Psoas muscle (tissue), 8 donors: ENCODE measurements around the gene VIL1. TPM values are rescaled to one million over a fixed set of nuclear protein-coding genes. Genes with fewer than 3 reads are reported as not detected.

Experiments used
- ATAC-seq, 4 donors: fragments of 200-7000 bp; cut with Tn5 transposase; one replicate each; pipeline ENCODE4 v1.9.1; 2020; ENCODE audit warnings: moderate library complexity in 3 of 4, mild to moderate bottlenecking in 2 of 4
- DNase-seq, 2 donors: peaks; one replicate each; pipeline ENCODE4 v3.0.0-alpha.2; 2020
- H3K27ac ChIP-seq: fragments of 200-600 bp; one replicate; pipeline ENCODE4 v1.8.0; 2022
- H3K27me3 ChIP-seq, 3 donors: fragments of 200-600 bp in 1 of 3; one replicate each; pipeline versions ENCODE4 v1.6.1 to v1.8.0; 2013 to 2022; ENCODE audit warnings: low read length in 2 of 3, mild to moderate bottlenecking in 2 of 3, moderate library complexity in 1 of 3; ENCODE audit not compliant: insufficient read depth in 3 of 3
- H3K36me3 ChIP-seq, 2 donors: fragments of 200-600 bp in 1 of 2; one replicate each; pipeline versions ENCODE4 v1.6.1 to v1.8.0; 2013 to 2022; ENCODE audit warnings: low read depth in 1 of 2, mild to moderate bottlenecking in 1 of 2, moderate library complexity in 1 of 2; ENCODE audit not compliant: insufficient read depth in 1 of 2
- H3K4me1 ChIP-seq: fragments of 200-600 bp; one replicate; pipeline ENCODE4 v1.8.0; 2022
- H3K4me3 ChIP-seq: fragments of 200-600 bp; one replicate; pipeline ENCODE4 v1.8.0; 2022; ENCODE audit warnings: mild to moderate bottlenecking
- H3K9me3 ChIP-seq: fragments of 200-600 bp; one replicate; pipeline ENCODE4 v1.8.0; 2022
- WGBS, 3 donors: extraction: QIAGEN DNeasy Blood & Tissue Kit; methylation state at CpG; one replicate each; pipeline versions ENCODE4 v1.1.6 to v1.1.7; 2013; 5-methylcytosine and 5-hydroxymethylcytosine counted together
- intact Hi-C, 2 donors: fragments of 100-400 bp; cut with DNase I; formaldehyde crosslinking; loops; one replicate each; pipeline versions ENCODE4 v1.11.0 to v1.14.2; 2022
- polyA plus RNA-seq, 3 donors: library from polyadenylated mRNA; stranded (reverse); fragments of 200-250 nt; gene quantifications; one replicate each; pipeline ENCODE4 v1.2.3, GENCODE V29; 2013
- total RNA-seq, 4 donors: library from RNA; stranded (reverse); fragmentation: NEBNext Ultra II Directional in 2 of 4; extraction: Animal tissue kit (Norgen Biotek cat#: 25700) in 2 of 4; gene quantifications; one replicate each; pipeline versions ENCODE4 v1.2.1 to v1.2.4, GENCODE V29; 2021 to 2023
- TF ChIP-seq, protein P1 (sequence below): fragments of 200-600 bp; IDR thresholded peaks from one replicate; pipeline ENCODE4 v1.8.0; 2022; ENCODE audit warnings: antibody characterized with exemption
- donor health status: healthy with polysubstance abuse.
- donor health status: DM: no; HTN: no; CAD: no; lungs with moderate emphysema.
- donor health status: Bipolar disorder and iron deficiency.
- donor health status: healthy.
- donor health status: DM: yes; HTN: yes; CAD: no.
- donor health status: DM: no; HTN: no; CAD: no.
- donor health status: DM: no; HTN: no; CAD: no.
- donor health status: DM: yes; HTN: yes; CAD: no.

The VIL1 gene
- total and polyA plus RNA-seq, 7 donors = 0.08 to 0.10 (median 0.10) TPM; not detected in 4

- no peaks in the 10 kb centered on the region for H3K36me3 ChIP-seq
- peak in 1 of 2 donors; percentile 25 for DNase-seq
- ATAC-seq = no peak
- H3K27me3 ChIP-seq = no peaks in the 10 kb centered on the region
- WGBS, 3 donors = 91 to 92% (median 91%) methylated on average over 11 of the region's 11 CpGs
- intact Hi-C loops = no loop called here
- H3K4me1 ChIP-seq = no peaks in the 10 kb centered on the region
- no peak overlapping the region for H3K27ac ChIP-seq
- H3K4me3 ChIP-seq = no peak overlapping the region
- TF ChIP-seq, protein P1, sequence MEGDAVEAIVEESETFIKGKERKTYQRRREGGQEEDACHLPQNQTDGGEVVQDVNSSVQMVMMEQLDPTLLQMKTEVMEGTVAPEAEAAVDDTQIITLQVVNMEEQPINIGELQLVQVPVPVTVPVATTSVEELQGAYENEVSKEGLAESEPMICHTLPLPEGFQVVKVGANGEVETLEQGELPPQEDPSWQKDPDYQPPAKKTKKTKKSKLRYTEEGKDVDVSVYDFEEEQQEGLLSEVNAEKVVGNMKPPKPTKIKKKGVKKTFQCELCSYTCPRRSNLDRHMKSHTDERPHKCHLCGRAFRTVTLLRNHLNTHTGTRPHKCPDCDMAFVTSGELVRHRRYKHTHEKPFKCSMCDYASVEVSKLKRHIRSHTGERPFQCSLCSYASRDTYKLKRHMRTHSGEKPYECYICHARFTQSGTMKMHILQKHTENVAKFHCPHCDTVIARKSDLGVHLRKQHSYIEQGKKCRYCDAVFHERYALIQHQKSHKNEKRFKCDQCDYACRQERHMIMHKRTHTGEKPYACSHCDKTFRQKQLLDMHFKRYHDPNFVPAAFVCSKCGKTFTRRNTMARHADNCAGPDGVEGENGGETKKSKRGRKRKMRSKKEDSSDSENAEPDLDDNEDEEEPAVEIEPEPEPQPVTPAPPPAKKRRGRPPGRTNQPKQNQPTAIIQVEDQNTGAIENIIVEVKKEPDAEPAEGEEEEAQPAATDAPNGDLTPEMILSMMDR = no peak
- no peaks in the 10 kb centered on the region for H3K9me3 ChIP-seq
These were observed 11.8 kb downstream of the VIL1 start for GRCh38 chr2:218430721-218431120.

- WGBS, 3 donors = 79 to 93% (median 92%) methylated on average over 9 to 10 of the region's 10 CpGs
- TF ChIP-seq, protein P1 = no peak
- Histone ChIP-seq H3K27ac (no peak overlapping the region), H3K9me3 (no peaks in the 10 kb centered on the region), H3K27me3 (no peaks in the 10 kb centered on the region), H3K4me1 (no peaks in the 10 kb centered on the region), H3K36me3 (no peaks in the 10 kb centered on the region), H3K4me3 (no peak overlapping the region)
- intact Hi-C loops = no loop called here
- ATAC-seq = no peak
- DNase-seq = peak in 1 of 2 donors; percentile 23
These were observed 13.0 kb downstream of the VIL1 start for GRCh38 chr2:218431878-218432277.

- ATAC-seq (no peak), DNase-seq (peak in 1 of 2 donors; percentile 28)
- Histone ChIP-seq H3K27ac (no peak overlapping the region), H3K9me3 (no peaks in the 10 kb centered on the region), H3K36me3 (no peaks in the 10 kb centered on the region), H3K27me3 (no peaks in the 10 kb centered on the region), H3K4me1 (no peaks in the 10 kb centered on the region), H3K4me3 (no peak overlapping the region)
- TF ChIP-seq, protein P1 = no peak
- intact Hi-C loops = no loop called here
- WGBS, 3 donors = 88 to 91% (median 88%) methylated on average over 8 of the region's 8 CpGs
These were observed 13.9 kb downstream of the VIL1 start for GRCh38 chr2:218432676-218433365.

- no peaks in the 10 kb centered on the region for H3K36me3 ChIP-seq
- H3K4me3 ChIP-seq = no peak overlapping the region
- no peaks in the 10 kb centered on the region for H3K4me1 ChIP-seq
- no peak overlapping the region for H3K27ac ChIP-seq
- DNase-seq (peak in 1 of 2 donors; percentile 41), ATAC-seq (no peak)
- TF ChIP-seq, protein P1 = no peak
- 87 to 92% (median 88%) methylated on average over 9 of the region's 9 CpGs for WGBS, 3 donors
- no peaks in the 10 kb centered on the region for H3K27me3 ChIP-seq
- intact Hi-C loops = no loop called here
- no peaks in the 10 kb centered on the region for H3K9me3 ChIP-seq
These were observed 15.5 kb downstream of the VIL1 start for GRCh38 chr2:218434456-218434855.
